ENCODE results near the gene GFPT1. TPM values are rescaled to one million over a fixed set of nuclear protein-coding genes. Genes with fewer than 3 reads are reported as not detected.
"Not testable (repeated sequence)": the region's sequence is repeated elsewhere in the genome, so short reads cannot be mapped to it uniquely, and the experiment has no call there.

GFPT1 gene
- total RNA-seq, 1 donor from 2014 or later, result 30.3 TPM

GRCh38 chr2:69383176-69383812 lies 3.7 kb downstream of the GFPT1 start:
- DNase-seq, result no peak

- no peak for DNase-seq
These were observed 4.5 kb downstream of the GFPT1 start for GRCh38 chr2:69382547-69382946.

DNA sequence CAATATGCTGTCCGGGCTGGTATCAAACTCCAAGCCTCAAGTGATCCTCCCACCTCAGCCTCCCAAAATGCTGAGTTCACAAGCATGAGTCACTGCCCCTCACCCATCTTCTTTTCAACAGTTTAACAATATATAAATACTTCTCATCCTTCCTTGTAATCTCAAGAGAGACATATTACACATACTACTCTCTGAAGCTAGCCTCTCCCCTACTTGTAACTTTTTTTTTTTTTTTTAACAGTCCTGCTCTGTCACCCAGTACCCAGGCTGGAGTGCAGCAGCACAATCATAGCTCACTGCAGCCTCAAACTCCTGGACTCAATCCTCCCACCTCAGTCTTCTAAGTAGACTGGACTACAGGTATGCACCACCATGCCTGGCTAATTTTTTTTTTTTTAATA lies 5.7 kb downstream of the GFPT1 start:
- DNase-seq, result no peak

DNA sequence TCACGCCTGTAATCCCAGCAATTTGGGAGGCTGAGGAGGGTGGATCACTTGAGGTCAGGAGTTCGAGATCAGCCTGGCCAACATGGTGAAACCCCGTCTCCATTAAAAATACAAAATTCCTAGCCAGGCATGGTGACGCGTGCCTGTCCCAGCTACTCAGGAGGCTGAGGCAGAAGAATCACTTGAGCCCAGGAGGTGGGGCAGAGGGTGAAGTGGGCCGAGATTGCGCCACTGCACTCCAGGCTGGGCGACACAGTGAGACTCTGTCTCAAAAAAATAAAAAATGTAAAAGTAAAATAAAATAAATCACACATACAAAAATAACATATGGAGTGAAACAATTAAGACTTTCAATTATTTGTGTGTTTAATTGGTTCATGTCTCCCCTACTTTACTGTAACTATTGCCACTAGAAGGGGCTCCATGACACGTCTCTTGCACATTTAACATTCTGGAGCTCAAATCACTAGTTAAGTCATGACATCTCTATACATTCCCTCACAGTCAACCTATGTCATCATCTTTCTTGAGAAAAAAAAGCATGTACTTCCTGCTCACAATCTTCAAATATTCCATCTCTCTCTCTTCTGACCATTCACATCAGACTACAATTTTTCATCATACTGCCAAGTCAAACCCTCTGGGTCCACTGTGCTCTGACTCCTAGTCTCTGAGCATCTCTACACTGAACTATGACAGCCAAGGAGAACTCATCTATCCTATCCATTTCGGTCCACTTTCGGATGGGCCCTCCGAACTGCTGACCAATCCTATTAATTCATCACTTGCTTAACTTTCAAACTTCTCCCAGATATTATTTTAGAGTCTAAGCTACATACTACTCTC lies 6.7 kb downstream of the GFPT1 start:
- no peak for DNase-seq

GRCh38 chr2:69376403-69376802 lies 10.6 kb downstream of the GFPT1 start:
- DNase-seq, result no peak

DNA sequence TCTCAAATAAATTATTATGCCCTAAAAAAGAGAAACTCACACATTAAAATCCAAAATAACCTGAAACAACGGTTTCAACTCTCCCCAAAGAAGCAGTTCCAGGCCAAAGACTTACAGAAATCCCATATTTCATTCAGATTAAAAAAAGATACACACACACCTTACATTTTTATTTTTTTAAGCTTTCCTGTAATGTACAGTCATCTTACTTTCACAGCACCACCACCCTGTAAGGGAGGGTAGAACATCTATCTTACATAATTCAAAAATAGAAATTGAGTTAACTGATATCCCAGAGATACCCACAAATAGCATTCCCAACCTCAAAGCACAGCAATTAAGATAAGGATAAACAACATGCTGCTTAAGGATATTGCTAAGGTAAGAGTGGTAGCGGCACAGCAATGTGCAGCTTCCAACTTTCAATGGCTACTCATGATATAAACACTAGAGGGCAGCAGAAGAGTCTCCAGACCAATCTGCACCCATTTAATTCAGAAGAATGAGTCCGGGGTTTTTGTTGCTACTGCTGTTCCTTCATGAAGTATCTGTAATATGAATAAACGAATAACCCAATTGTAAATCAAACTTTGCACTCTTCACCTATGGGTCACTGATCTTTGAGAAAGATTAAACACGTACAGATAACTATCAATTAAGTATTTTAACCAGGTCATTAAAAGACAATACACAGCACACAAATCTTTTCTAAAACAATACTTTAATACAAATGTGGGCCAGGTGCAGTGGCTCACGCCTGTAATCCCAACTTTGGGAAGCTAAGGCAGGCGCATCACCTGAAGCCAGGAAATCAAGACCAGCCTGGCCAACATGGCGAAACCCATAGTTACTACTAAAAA lies 11.3 kb downstream of the GFPT1 start:
- peak; percentile 56 for DNase-seq

DNA sequence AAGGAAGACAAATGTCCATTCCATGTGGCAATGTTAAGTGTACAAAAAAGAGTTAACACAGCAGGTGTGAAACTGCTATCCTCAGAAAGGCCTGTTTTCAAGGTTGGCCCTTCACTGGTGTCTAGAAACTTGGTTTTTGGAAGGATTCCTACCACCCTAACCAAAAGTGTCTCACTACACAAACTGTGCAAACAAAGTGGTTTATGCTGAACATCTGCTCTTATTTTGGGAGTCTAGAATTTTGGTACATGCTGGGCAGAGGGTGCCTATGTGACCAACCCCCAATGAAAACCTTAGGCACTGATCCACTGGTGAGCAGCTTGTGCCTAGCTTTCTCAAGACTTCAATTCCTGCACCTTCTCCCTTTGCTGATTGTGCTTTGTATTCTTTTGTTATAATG lies 14.3 kb downstream of the GFPT1 start:
- DNase-seq, result no peak

DNA sequence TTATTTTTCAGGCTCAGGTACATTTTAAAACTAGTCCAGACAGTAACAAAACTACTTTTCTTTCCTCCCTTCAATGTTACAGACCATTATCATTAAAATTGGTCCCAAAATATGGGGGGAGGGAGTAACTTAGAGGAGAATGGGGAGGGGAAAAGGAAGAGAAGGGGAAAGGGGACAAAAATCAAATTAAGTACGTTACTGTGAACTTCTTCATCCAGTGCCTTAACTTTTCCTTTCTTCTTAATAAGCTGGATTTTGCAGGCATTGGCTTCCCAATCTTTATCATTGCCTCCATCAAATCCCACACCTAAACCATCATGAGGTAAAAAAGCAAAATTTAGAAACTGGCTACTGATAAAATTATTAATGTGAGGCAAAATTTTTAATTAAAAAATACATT lies 17.2 kb downstream of the GFPT1 start:
- DNase-seq, result no peak

DNA sequence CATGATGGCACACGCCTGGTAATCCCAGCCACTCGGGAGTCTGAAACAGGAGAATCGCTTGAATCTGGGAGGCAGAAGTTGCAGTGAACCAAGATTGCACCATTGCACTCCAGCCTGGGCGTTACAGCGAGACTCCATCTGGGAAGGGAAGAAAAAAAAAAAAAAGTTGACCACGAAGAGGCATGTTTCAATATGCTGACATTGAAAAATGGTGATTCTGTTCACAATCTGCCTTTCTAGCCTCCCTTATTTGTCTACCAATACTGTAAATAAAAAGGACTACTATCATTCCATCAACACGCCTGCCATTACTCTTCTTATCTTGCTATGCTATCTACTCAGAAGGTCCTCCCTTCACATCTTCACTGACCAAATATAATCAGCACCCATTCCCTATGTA lies 18.4 kb downstream of the GFPT1 start:
- DNase-seq, result no peak

GRCh38 chr2:69359371-69359770 lies 27.7 kb downstream of the GFPT1 start:
- DNase-seq, result no peak

- DNase-seq, result no peak
These were observed 28.1 kb downstream of the GFPT1 start for GRCh38 chr2:69358914-69359313.

- no peak for DNase-seq
These were observed 30.6 kb downstream of the GFPT1 start for GRCh38 chr2:69356471-69356870.

GRCh38 chr2:69354976-69355375 lies 32.1 kb downstream of the GFPT1 start:
- DNase-seq, result not testable (repeated sequence)

GRCh38 chr2:69353360-69353759 lies 33.7 kb downstream of the GFPT1 start:
- no peak for DNase-seq

GRCh38 chr2:69348781-69349180 lies 38.2 kb downstream of the GFPT1 start:
- DNase-seq, result no peak

DNA sequence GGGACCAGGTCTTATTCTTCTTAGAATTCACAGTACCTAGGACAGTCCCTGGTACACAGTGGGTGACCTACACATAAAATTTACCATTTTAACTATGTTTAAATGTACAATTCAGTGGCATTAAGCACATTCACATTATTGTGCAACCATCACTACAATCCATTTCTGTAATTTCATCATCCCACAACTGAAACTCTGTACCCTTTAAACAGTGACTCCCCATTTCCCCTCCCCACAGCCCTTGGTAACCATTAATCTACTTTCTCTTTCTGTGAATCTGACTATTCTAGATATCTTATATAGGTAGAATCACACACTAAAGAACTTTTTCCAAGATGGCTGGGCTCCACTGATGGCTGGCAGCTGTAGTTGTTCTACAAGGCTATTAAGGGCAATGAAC lies 41.6 kb downstream of the GFPT1 start:
- DNase-seq, result no peak

DNA sequence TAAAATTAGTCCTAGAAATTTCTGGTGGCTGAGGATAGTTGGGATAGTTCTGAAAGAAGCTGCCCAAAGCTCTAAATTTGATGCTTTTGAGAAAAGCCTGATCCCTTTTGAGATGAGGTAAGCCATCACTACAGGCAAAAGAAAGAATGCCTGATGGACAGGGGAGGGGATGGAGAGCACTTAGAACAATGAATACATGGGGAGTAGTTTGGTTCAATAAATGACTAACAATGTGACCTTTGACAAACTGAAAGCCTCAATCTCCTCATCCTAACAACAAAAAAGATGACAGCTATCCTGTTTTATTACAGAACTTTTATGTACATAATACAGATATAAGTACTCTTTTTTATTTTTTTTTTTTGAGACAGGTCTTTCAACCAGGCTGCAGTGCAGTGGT lies 42.7 kb downstream of the GFPT1 start:
- DNase-seq, result no peak

- DNase-seq, result no peak
These were observed 46.8 kb downstream of the GFPT1 start for GRCh38 chr2:69340101-69340775.

GRCh38 chr2:69335311-69335710 lies 51.7 kb downstream of the GFPT1 start:
- no peak for DNase-seq

DNA sequence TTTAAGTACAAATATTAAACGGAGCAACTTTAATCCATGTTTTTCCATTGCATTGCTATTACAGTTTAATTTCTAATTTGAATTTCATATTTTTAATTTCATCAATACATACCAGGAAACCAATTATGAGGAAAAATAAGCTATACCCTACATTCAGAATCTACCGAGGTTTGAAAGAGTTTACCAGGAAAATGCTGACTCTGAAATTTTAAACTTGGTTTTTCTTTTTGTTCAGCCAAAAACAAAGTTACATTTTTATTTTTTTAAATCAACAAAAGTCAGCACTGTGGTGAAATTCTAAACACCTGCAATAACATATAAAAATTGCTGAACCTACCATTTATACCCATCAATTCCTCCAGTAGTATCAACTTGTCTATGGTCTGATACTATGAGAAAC lies 53.7 kb downstream of the GFPT1 start:
- no peak for DNase-seq

DNA sequence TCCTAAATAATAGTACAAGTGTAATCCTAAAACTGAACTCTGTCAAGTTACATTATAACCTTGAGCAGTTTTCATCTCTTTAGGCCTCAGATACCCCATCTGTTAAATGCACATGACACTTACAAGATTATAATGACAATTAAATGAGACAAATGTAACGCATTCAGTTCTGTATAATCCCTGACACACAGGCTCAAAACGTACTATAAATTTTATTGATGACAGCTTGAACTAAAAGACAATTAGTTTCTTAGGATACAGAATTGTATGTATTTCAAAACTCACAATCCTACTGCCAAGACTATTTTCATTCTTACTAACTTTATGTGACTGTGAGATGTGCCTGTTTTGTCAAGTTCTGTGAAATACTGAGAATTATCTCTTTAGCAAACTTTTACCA lies 56.2 kb downstream of the GFPT1 start:
- DNase-seq, result no peak

- DNase-seq, result no peak
These were observed 64.4 kb downstream of the GFPT1 start for GRCh38 chr2:69322631-69323030.

DNA sequence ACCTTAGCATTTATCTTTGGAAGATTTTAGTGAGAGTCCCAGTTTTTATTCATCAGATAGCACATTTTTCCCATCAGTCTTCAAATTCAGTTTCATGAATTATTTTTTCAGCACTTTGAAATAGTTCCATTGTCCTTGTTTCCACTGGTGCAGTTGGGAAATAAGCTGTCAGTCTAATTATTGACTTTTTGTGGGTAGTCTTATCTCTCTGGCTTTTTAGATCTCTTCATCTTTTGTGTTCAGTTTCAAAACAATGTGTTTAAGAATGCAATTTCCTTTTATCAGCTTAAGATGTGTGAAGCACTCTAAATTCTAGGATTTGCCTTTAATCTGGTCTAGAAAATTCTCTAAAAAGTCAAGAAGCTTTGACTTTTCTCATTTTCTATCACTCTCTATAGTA lies 70.5 kb downstream of the GFPT1 start:
- no peak for DNase-seq

Data from dermis blood vessel endothelial cell (primary cell).